Heart right ventricle (tissue), 16 donors: ENCODE results near the gene KCNH1. TPM values are rescaled to one million over a fixed set of nuclear protein-coding genes. Genes with fewer than 3 reads are reported as not detected.
"Not testable (repeated sequence)": the region's sequence is repeated elsewhere in the genome, so short reads cannot be mapped to it uniquely, and the experiment has no call there.

Source experiments
- ATAC-seq, 8 donors: fragments of 200-7000 bp; cut with Tn5 transposase; one replicate each; pipeline ENCODE4 v1.9.1; 2020; ENCODE audit warnings: mild to moderate bottlenecking in 8 of 8, moderate library complexity in 8 of 8, moderate number of reproducible peaks in 1 of 8
- DNase-seq, 2 donors: peaks; one replicate each; pipeline ENCODE4 v3.0.0-alpha.2; 2020
- H3K27ac ChIP-seq, 10 donors: fragments of 200-600 bp; sonication (generic) in 2 of 10; one replicate each; pipeline versions ENCODE4 v1.5.0 to v1.8.0; 2020 to 2022; ENCODE audit warnings: mild to moderate bottlenecking in 3 of 10
- H3K27me3 ChIP-seq, 7 donors: fragments of 200-600 bp; one replicate each; pipeline ENCODE4 v1.8.0; 2021 to 2022; ENCODE audit warnings: mild to moderate bottlenecking in 2 of 7
- H3K36me3 ChIP-seq, 9 donors: fragments of 200-600 bp; sonication (generic) in 1 of 9; one replicate each; pipeline versions ENCODE4 v1.5.0 to v1.8.0; 2020 to 2022; ENCODE audit warnings: mild to moderate bottlenecking in 2 of 9
- H3K4me1 ChIP-seq, 9 donors: fragments of 200-600 bp; sonication (generic) in 1 of 9; one replicate each; pipeline versions ENCODE4 v1.5.0 to v1.8.0; 2020 to 2022; ENCODE audit warnings: mild to moderate bottlenecking in 4 of 9
- H3K4me3 ChIP-seq, 10 donors: fragments of 200-600 bp; sonication (generic) in 2 of 10; one replicate each; pipeline versions ENCODE4 v1.5.0 to v1.8.0; 2020 to 2022; ENCODE audit warnings: mild to moderate bottlenecking in 7 of 10, moderate library complexity in 2 of 10
- H3K9me3 ChIP-seq, 11 donors: fragments of 200-600 bp in 10 of 11; sonication (generic) in 2 of 11; one replicate each; pipeline versions ENCODE4 v1.5.0 to v1.8.0; 2013 to 2022; ENCODE audit warnings: mild to moderate bottlenecking in 2 of 11, control low read depth in 1 of 11, moderate library complexity in 1 of 11
- CTCF ChIP-seq, 9 donors: fragments of 200-600 bp; sonication (generic) in 2 of 9; IDR thresholded peaks; one replicate each; pipeline versions ENCODE4 v1.5.0 to v1.8.0; 2021 to 2022; ENCODE audit warnings: antibody characterized with exemption in 9 of 9, mild to moderate bottlenecking in 5 of 9, moderate library complexity in 1 of 9
- WGBS, 2 donors: extraction: QIAGEN DNeasy Blood & Tissue Kit; methylation state at CpG; one replicate each; pipeline ENCODE4 v1.1.7; 2013; ENCODE audit warnings: inconsistent platforms in 1 of 2; 5-methylcytosine and 5-hydroxymethylcytosine counted together
- intact Hi-C, 10 donors: fragments of 100-400 bp; cut with DNase I; formaldehyde crosslinking; loops; one replicate each; pipeline versions ENCODE4 v1.11.1 to v1.14.2; 2022
- polyA plus RNA-seq, 2 donors: library from polyadenylated mRNA; stranded (reverse); fragments of 200-250 nt; gene quantifications; one replicate each; pipeline ENCODE4 v1.2.3, GENCODE V29; 2013
- total RNA-seq, 10 donors: library from RNA; stranded (reverse); fragmentation: NEBNext Ultra II Directional in 3 of 10; extraction: Animal tissue kit (Norgen Biotek cat#: 25700) in 3 of 10; gene quantifications; one replicate each; pipeline versions ENCODE4 v1.2.1 to v1.2.4, GENCODE V29; 2021 to 2023
- donor health status: Arrhythmogenic right ventricular cardiomyopathy.
- donor health status: ischemic (EF 13 %, LVEDD 7.1; RV severe dilation, severe dysfunction).
- donor health status: healthy with polysubstance abuse.
- donor health status: DM: no; HTN: yes; CAD: no.
- donor health status: DM: no; HTN: no; CAD: no.
- donor health status: ischemic (EF 25% LVEDD 6.9; RV normal size, moderate dysfunction).
- donor health status: ischemic (EF 25% LVEDD 5.7; RV mildly dilated, moderate dysfunction).
- donor health status: healthy.
- donor health status: DM: yes; HTN: yes; CAD: no.
- donor health status: Ischemic cardiomyopathy.
- donor health status: ischemic (EF 35%, LVEDD 5.7; RV mildly dilated, moderate dysfunction).
- donor health status: nonischemic (EF 11% LVEDD 7.7; RV severe dilation, severe dysfunction).
- donor health status: DM: yes; HTN: yes; CAD: no.
- donor health status: PGD.
- donor health status: ischemic (EF 29% LVEDD 5.4; RV normal size, mild dysfunction).
- donor health status: nonischemic (EF 23%, LVEDD 6.1; RV moderate dilation, normal function).

The KCNH1 gene
- total and polyA plus RNA-seq, 12 donors = 0.09 TPM; not detected in 11

GRCh38 chr1:210662291-210663050 lies 471.5 kb downstream of the KCNH1 start:
- intact Hi-C loops = no loop called here
- peaks cover 0 to 3% (median 0%) of the 10 kb centered on the region in 11 donors for H3K9me3 ChIP-seq
- no peaks in the 10 kb centered on the region for H3K36me3 ChIP-seq
- DNase-seq = no peak
- no peak for ATAC-seq
- TF ChIP-seq CTCF (IDR thresholded peaks at IDR 0.05) = no peak
- WGBS, 2 donors = 88 to 90% methylated on average over 4 of the region's 4 CpGs
- H3K27me3 ChIP-seq = no peaks in the 10 kb centered on the region
- no peak overlapping the region for H3K4me3 ChIP-seq
- H3K27ac ChIP-seq = no peak overlapping the region
- peaks cover 0 to 6% (median 0%) of the 10 kb centered on the region in 9 donors for H3K4me1 ChIP-seq

- H3K27ac ChIP-seq, H3K27me3 ChIP-seq, H3K36me3 ChIP-seq, ATAC-seq, DNase-seq, H3K4me1 ChIP-seq, H3K4me3 ChIP-seq, H3K9me3 ChIP-seq, intact Hi-C loops: not testable (repeated sequence)
- WGBS, 2 donors = 95 to 98% methylated on average over 4 of the region's 4 CpGs
Observed at GRCh38 chr1:210661520-210661919, 472.4 kb downstream of the KCNH1 start.

- Histone ChIP-seq H3K27ac (no peak overlapping the region), H3K4me1 (no peaks in the 10 kb centered on the region), H3K36me3 (no peaks in the 10 kb centered on the region), H3K27me3 (no peaks in the 10 kb centered on the region), H3K9me3 (peaks cover 0 to 3% (median 0%) of the 10 kb centered on the region in 11 donors), H3K4me3 (no peak overlapping the region)
- TF ChIP-seq CTCF (IDR thresholded peaks at IDR 0.05) = no peak
- ATAC-seq = no peak
- 91 to 94% methylated on average over 6 of the region's 6 CpGs for WGBS, 2 donors
- no peak for DNase-seq
- intact Hi-C loops = no loop called here
Observed at GRCh38 chr1:210657806-210658205, 476.1 kb downstream of the KCNH1 start.

- Histone ChIP-seq H3K27ac (no peak overlapping the region), H3K4me1 (no peaks in the 10 kb centered on the region), H3K4me3 (no peak overlapping the region), H3K36me3 (no peaks in the 10 kb centered on the region), H3K27me3 (no peaks in the 10 kb centered on the region), H3K9me3 (no peaks in the 10 kb centered on the region)
- intact Hi-C loops = no loop called here
- ATAC-seq (no peak), DNase-seq (no peak)
- TF ChIP-seq CTCF (IDR thresholded peaks at IDR 0.05) = no peak
- WGBS, 2 donors = 82 to 84% methylated on average over 7 of the region's 7 CpGs
Observed at GRCh38 chr1:210655511-210655910, 478.4 kb downstream of the KCNH1 start.
